Right forelimb (tissue), 1 donor: ENCODE results near the gene MYRIP.

Experiments used
- DNase-seq: peaks from one replicate; pipeline ENCODE4 v3.0.0-alpha.2; 2018

The MYRIP gene

DNA sequence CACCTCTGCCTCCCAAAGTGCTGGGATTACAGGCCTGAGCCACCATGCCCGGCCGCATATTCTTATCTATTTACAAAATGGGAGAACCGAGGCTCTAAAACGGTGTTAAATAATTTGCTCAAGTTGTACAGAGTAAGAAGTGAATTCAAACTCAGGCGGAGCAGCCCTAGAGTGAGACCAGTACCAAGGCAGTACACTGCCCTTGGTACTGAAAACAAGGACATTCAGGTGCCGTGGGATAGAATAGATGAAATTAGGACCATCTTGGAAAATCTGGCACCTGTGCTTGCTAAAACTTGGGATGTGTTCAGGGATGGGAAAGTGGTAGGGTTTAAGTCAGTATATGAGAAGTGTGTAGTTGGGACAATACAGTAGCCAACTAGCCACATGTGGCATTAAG lies 100.7 kb downstream of the MYRIP start:
- no peak for DNase-seq

DNA sequence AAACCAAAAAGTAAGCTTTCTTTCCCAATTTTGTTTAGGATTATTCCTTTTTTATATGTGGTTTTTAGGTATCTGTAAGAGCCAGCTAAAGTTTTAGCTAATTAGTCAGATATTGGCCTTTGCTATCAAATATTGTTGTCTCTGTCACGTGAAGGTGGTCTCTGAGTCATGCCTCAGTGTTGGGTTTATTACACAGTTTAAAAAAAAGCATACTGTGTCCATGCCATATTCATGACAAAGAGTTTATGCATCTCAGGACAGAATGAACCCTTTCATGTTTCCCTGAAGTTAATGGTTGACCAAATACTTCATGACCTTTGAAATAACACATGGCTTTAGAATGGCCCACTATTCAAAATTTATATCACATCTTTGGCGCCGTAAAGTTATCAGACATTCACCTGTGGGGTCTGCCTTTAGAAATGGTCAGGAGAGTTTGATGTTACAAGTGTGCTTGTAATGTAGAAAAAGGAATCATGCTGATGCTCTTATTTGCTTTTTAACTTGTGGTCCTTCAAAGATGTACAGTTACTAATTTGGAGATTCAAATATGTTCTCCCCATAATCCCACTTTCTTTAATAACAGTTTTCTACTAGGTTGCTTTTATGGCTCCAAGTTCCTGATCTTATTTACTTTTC lies 101.5 kb downstream of the MYRIP start:
- DNase-seq, result no peak

DNA sequence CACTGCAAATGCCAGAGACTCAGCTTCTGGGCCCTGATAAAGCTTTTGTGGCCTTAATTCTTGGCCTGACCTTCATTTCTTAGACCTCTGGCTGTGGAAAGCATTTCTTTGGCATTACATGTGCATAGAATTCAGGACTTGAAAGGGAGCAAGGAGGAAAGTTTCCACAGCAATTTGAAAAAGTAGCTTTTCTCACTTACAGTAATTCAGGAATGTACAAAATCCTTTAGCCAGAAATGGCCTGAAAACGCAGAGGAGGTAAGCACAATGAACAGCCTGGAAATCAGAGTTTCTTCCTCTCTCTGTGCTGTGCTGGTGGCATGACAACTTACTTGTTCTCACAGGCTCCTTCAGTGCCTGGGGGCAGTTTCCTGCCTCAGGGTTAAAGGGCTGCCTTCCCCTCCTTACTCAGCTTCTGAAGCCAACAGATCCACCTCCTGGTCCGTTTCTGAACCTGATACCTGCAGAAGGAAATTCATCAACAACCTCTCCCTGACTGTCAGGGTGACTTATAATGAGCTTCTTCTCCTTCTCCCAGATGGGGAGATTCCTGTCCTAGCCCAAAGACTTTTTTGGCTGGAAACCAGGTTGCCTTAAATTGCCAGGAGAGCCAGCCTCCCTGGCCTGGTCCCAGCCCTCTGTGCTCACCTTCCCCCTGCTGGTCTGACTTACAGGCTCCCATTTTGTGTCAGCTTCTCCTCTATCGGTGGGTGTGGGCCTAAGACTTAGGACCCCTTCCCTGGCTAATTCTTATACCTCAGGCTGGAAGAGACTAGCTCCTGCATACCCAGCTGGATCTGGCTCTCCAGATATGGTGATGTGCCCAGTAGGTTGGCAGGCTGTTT lies 102.3 kb downstream of the MYRIP start:
- no peak for DNase-seq

DNA sequence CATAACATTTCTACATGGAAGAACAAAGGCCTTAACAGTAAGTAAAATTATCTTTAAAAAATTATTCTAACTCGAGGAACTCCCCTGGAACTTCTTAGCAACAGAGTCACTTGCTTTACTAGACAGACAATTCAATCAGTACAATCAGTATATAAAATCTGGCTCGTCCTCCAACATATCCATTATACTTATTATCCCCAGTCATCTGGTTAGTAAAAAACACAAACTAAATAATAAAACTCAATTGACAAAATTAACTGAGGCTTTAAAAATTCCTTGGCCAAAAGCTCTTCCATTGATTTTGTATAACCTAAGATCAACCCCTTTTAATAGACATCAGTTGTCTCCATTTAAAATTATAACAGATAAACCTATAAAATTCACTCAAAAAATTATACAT lies 105.6 kb downstream of the MYRIP start:
- no peak for DNase-seq

DNA sequence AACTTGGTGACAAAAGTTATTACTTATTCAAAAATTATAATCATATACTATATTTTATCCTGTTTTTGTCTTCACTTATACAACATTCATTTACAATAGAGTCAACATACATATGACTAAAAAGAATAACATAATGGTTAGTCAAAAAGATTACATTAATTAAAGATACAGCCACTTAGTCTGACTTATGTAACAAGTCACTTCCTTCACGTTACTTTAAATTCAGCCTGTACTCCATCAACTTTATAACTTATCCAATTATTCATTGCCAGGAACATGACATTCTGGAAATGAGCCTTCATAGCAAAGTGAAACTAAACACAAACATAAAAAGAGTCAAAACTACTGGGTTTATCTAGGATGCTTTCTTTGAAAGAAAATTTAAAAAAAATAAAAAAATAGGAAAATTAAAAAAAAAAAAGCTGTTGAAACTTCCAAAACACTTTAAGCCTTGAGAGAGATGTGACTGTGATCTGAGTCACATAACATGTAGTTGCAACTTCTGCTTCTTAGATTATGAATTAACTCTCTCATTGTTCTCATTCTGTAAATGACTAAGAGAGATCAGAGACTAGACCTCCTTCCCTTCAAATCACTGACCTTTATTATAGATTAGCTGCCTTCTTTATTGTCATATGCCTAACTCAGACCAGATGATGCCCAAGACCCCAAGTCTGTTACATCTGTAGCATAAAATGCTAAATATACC lies 107.8 kb downstream of the MYRIP start:
- DNase-seq, result no peak

DNA sequence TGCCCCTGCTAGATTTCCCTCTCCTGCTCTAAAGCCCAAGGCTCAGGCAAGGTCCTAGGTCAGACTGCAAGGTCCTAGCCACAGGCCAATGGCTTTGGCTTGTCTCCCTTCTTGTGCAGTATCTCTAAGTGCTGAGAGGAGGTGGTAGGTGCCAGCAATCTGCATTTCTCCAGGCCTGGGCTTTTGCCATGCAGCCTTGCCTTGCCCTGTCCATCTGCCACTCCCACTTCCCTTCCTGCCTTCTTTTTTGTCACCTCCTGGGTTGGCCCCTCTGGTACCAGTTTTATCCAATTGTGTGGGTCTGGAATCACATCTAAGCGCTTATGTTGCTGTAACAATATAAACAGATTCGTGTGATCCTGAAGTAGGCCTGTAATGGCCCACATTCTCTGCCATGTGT lies 109.9 kb downstream of the MYRIP start:
- no peak for DNase-seq

DNA sequence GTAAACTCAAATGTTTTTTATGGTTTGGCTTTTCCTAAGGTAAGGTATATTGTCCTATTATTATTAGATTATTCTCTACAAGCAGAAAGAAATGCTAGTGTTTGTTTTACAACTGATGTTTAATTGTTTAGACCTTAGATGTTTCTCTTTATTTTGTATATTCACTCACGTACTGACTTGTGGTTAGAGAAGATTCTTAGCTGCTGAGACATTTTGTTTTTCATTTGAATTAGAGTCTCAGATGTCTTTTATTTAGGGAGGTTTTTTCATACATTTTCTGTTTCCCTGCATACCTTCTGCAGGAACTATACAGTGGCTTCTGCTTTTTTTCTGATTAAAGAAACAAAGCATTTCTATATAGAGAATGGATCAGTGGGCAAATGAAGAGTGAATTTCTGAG lies 110.9 kb downstream of the MYRIP start:
- DNase-seq, result no peak

DNA sequence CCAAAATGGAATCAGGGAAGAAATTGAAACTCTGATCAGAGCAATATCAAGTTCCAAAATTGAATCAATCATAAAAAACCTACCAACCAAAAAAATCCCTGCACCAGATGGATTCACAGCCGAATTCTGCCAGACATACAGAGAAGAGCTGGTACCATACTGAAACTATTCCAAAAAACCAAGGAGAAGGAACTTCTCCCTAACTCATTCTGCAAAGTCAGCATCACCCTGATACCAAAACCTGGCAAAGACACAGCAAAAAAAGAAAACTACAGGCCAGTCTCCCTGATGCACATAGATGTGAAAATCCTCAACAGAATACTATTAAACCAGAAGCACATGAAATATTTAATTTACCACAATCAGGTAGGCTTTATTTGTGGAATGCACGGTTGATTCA lies 118.1 kb downstream of the MYRIP start:
- no peak for DNase-seq

DNA sequence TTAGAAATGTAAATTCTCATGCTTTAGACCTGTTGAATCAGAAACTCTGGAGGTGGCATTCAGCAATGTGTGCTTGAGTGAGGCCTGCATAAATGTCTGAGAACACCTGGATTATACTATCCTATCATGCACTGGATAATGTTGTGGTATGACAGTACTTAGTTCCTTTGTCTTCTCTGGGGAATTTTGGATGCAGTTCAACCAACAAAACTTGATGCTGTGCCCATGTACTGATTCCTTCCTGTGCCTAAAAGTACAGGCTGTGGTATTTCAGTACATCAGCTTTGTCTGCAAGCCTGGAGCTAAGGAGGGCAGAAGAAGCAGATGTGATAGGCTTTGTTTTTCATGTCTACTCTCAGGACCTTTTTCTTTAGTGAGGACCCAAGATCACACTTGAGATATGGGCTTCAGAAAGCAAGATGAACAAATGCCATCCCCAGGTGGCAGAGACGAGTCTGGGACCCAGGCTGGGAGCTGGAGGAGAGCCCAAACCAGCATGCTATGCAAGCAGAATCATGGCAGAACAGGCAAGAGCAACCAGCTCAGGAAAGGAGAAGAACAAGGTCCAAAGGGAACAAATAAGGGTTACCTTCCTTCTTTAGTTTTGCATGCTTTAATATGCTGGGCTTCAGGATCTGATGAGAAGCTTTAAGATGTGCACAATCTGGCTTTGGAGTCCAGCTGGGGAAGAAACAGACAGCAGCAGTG lies 124.7 kb downstream of the MYRIP start:
- no peak for DNase-seq

DNA sequence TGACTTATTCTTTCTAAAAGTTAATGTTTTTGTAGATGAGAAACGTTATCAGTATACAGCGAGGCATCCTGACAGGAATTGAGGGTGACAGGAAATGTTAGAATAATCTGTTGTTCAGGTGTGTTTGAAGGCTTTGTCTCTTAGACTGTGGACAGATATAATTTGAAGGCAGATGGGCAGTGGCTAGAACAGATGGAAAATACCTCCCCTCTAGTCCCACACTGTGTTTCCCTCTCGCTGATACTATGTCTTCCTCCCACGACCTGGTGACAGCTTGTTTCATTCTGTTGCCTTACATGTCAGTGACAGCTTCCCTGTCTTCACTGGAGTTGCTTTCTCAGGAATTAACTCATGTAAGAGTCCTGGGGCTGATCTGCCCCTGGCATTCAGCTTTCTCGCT lies 125.3 kb downstream of the MYRIP start:
- DNase-seq, result no peak

DNA sequence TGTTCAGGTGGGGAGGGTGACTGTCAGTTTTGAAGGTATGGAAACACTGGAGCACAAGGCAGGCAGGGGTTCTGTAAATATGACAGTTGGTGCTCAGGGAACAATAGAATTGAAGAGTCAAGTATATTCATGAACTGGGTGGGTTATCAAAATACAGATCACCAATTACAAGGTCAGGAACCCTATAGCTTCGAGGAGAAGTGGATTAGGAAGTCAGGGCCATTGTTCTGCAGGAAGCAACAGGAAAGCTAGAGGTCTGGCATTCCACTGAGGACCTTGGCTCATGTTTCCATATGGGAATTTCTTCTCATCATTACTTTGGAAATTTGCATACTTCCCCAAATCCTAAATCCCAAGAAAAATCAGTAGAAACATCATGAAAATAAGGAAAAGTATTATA lies 125.9 kb downstream of the MYRIP start:
- no peak for DNase-seq

DNA sequence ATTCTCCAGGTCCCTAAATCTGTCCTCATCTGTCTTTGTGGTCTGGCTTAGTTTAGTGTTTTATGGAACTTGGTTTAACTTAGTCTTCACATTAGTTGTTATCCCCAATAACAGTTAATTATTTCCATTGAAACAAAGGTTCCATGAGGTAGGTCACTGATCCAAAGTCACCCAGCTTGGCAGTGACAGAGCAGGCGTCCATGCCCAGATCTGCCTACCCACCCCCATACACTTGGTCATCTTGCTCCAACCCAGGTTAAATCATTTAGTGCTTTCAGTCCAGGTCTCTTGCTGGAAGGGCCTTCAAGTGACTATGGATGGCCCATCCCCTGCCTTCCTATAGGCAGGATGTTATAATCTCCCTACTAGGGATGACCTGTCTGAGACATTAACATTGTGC lies 127.4 kb downstream of the MYRIP start:
- no peak for DNase-seq

DNA sequence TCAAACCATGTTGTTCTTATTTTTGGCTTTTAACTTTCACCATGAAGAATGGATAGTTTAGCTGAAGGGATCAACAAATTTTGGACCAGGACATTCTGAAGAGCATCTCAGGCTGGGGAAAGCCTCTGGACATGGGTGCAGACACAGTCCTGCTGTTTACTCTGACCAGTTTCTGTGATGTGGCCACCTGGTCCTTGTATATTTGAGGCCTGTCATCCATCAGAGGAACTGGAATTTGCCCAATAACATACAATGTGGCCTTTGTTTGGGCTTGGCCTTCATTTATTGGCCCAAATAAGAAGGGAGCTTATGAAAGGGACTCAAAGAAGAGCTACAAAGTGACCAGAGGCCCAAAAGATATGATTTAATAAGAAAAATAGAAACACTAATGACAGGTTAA lies 127.9 kb downstream of the MYRIP start:
- DNase-seq, result no peak

DNA sequence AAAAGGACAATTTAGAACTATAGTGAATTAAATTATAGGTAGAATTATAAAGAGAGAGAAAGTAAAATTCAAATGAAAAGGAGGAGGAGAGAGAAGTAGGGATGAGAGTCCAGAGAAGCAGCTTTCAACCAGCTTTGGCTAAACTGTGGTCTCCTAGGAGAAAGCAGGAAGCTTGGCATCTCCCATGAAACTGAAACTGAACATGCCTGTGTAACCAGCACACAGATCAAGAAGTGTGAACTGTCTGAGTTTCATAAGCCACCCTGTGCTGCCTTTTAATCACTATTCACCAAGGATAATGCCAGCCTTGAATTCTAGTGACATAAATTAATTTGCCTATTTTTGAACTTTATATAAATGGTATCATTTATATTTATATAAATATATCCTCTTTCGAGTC lies 128.5 kb downstream of the MYRIP start:
- no peak for DNase-seq

DNA sequence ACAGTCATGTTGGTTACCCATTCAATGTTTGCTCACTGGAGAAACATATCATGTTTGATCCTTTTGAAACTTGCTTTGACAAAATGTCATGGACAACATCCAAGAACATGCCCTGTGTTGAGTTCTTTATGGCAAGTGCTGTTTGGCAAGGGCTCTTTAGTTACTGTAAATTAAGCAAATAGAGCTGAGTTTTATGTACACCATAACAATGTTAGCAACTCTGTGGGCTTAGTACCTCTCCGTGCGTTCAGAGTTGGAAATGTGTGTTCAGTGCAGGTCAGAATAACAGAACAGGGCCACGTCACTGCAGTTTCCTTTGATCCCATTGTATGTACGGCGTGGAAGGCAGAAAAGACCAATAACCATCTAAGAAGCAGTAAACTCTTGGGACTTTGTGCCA lies 132.5 kb downstream of the MYRIP start:
- DNase-seq, result no peak

DNA sequence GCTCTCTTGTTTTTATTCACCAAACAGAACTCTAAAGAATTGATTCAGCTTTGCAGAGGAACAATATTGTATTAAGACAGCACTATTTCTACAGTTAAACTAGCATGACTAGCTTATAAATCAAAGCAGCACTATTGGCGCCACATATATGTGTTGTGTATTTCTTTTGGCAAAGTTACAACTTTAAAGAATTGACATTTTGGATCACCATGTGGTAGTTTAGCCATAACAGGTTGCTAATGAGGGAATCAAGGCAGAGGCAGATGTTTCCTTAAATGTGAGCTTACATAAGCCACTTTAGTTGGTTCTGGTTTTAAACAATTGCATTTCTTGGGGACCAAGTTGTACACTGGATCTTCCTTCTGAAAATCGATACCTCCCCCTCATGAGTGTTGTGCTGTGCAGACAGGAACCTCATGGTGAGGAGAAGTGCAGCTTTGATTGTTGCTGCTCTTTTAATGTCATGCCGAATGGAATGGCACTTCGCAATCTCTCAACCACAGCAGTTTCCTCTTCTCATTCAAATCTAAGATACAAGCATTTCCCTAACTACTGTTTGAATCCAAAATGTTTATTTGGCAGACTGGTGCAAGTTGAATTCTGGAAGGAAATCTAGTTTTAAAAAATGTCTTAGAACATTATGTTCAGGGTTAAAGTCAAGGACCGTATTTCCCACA lies 151.2 kb downstream of the MYRIP start:
- no peak for DNase-seq

DNA sequence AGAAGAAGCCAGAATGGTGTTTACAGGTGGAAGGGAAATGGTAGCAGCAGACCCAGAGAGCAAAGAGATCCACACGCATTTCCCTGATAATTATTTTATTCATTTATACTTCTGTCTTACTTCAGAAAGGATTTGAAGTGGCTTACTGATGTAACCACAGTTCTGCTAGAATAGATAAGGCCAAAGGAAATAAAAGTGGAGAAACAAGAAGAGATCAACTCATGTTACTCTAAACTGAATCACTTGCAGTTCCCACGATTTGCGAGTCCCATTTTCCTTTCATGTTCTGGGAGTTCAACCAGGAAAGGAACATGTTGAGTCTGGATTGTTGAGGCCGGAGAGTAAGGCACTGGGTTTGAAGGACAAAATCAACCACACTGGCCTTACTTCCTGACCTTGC lies 151.8 kb downstream of the MYRIP start:
- no peak for DNase-seq

DNA sequence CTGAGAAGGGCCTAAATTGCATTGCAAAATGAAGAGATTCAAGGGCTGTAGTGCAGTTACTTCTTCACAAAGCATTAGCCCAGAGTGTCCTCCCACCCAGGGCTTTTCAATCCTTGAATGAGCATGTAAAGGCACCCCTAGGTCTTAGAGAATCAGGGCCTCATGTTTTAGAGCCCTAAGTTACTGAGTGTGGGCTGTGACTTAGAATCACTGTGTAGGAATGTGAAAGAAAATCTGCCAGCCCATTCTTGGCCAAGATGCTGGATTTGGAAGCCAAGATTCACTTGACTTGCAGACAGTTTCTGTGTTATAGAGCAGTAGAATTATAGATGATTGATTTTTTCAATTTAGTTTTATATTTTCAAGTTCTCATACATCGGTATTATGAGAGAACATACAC lies 153.2 kb downstream of the MYRIP start:
- DNase-seq, result no peak

DNA sequence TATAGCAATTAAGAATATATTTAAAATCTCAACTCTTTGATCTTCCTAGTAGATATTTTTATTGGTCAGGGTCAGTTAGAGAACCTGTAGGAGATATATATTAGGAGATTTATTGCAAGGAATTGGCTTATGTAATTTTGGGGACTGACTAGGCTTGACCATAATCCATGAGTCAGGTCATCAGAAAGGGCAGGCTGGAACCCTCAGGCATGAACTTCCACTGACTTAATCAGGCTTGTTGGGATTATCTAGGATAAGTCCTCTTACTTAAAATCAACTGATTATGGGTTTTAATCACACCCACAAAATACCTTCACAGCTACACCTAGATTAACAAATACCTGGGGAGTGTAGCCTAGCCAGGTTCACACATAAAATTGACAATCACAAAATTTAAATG lies 156.1 kb downstream of the MYRIP start:
- DNase-seq, result no peak

DNA sequence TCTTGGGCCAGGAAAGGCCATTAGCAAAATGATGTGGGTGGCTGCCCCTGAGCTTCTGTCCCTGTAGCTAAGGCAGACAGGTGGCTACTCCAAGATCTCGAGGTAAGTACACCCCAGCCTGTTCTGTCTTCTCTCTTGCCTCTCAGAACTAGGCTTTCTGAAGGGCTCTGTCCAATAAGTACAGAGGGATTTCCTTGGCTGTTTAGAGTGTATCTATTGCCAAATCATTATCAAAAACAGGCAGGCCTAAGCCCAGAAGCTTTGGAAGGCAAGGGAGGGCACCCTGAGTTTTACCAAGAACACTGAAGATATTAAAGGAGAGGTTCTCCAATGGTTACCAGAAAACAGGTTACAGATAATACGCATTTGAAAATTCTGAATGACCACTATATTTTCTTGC lies 156.6 kb downstream of the MYRIP start:
- no peak for DNase-seq

DNA sequence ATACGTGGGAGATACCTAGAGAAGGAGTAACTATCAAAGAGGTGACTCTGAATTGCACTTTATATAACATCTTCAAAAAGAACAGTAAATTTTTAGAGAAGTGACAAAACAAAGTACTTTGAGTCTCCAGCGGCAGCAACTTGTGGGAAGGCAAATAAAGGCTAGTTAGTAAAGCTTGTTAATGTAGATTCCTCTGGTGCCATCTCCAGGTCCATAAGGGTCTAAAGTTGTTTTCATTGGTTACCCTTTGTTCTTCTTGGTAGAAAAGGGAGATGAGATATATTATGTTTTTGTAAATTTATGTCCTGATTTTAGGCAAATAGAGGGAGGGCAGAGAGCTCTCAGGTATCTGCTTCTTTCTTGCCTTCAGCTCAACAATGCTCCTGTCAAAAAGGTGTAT lies 161.6 kb downstream of the MYRIP start:
- no peak for DNase-seq

DNA sequence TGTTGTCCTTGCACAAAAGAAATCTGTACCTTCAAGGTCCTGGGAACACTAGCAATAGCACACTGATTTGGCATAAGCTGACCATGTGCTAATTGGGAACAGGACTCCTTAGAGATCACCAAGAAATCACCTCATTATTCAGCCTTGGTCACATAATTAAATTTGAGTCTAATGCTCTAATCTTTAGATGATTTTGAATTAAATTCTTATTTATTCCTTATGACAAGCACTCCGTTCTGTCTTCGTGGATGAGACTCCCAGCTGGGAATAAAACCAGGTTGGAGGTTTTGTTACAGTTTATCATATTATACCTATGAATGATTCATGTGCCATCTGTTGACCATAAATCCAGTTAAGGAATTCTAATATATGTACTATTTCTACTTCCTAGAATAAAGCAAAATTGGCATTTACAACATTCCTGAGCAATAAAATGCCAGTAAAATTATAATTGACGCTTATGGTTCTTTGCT lies 162.2 kb downstream of the MYRIP start:
- no peak for DNase-seq

DNA sequence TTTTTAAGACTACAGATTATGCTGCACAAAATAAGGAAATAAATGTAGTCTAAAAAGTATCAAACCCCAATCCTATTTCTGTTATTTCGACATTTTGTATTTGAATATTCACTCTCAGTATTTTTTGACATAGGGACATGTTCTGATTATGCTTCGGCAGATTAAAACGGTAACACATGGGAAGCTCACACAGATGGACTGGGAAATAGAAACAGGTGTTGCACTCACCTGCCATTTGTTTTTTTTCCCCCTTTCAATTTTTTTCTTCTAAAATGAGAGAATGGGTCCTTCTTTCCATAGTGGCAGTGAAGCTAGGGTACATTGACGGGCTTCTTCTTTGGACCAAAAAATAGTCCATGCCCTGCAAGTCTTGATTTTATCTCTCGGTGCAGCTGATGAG lies 163.1 kb downstream of the MYRIP start:
- no peak for DNase-seq
